IMR-90 (cell line): Measurements from ENCODE around the gene CFAP251. TPM values are rescaled to one million over a fixed set of nuclear protein-coding genes. Genes with fewer than 3 reads are reported as not detected.

ENCODE experiments used
- ATAC-seq: fragments of 200-7000 bp; cut with Tn5 transposase; 2 replicates; pipeline ENCODE4 v1.9.1; 2020; ENCODE audit warnings: low read depth, mild to moderate bottlenecking, moderate library complexity
- BruUV-seq: library from RNA; stranded (reverse); fragments of 400-500 nt; replicated peaks from 2 replicates; lab custom pipeline; 2021; lab: Mats Ljungman, UMichigan
- CTCF ChIA-PET: fragments of 300-600 bp; formaldehyde crosslinking; extraction: SDS; loops from one replicate; lab custom pipeline; 2021; ENCODE audit warnings: antibody characterized with exemption; lab: Yijun Ruan, JAX
- POLR2A ChIA-PET: fragments of 300-600 bp; sonication (Branson Sonifier 250); formaldehyde crosslinking; loops from one replicate; lab custom pipeline; 2022; ENCODE audit warnings: antibody characterized with exemption; ENCODE audit not compliant: unreplicated experiment; lab: Charles Lee
- DNase-seq: peaks from one replicate; pipeline ENCODE4 v3.0.0; 2013
- H2AFZ ChIP-seq: replicated peaks from 2 replicates; pipeline ENCODE3; 2013; ENCODE audit warnings: low read length, mild to moderate bottlenecking; ENCODE audit not compliant: poor library complexity
- H2AK5ac ChIP-seq: 2 replicates; pipeline ENCODE4 v1.6.1; 2013; ENCODE audit warnings: low read depth, low read length, inconsistent platforms
- H2AK9ac ChIP-seq: replicated peaks from 2 replicates; pipeline ENCODE3; 2013; ENCODE audit warnings: mild to moderate bottlenecking, low read depth, low read length, moderate library complexity; ENCODE audit not compliant: poor library complexity
- H2BK120ac ChIP-seq: 2 replicates; pipeline ENCODE4 v1.6.1; 2013; ENCODE audit warnings: low read depth, low read length, inconsistent platforms
- H2BK15ac ChIP-seq: 3 replicates; pipeline ENCODE4 v1.6.1; 2013; ENCODE audit warnings: low read depth, low read length, inconsistent platforms
- H2BK20ac ChIP-seq: 2 replicates; pipeline ENCODE4 v1.6.1; 2013; ENCODE audit warnings: low read depth, mild to moderate bottlenecking, inconsistent platforms, low read length, moderate library complexity
- H2BK5ac ChIP-seq: 2 replicates; pipeline ENCODE4 v1.6.1; 2013; ENCODE audit warnings: mild to moderate bottlenecking, low read depth, low read length, inconsistent platforms; ENCODE audit not compliant: poor library complexity, severe bottlenecking
- H3K14ac ChIP-seq: replicated peaks from 2 replicates; pipeline ENCODE4 v1.6.1; 2013; ENCODE audit warnings: low read depth, low read length, inconsistent platforms
- H3K18ac ChIP-seq: 2 replicates; pipeline ENCODE4 v1.6.1; 2013; ENCODE audit warnings: low read depth, low read length, control low read depth
- H3K23ac ChIP-seq: 2 replicates; pipeline ENCODE4 v1.6.1; 2013; ENCODE audit warnings: low read depth, low read length, inconsistent platforms
- H3K27ac ChIP-seq: 2 replicates; pipeline ENCODE4 v1.5.1; 2013; ENCODE audit warnings: mild to moderate bottlenecking, control low read depth, low read length; ENCODE audit not compliant: insufficient read depth
- H3K27me3 ChIP-seq: 2 replicates; pipeline ENCODE4 v1.6.1; 2013; ENCODE audit warnings: low read length; ENCODE audit not compliant: control insufficient read depth, insufficient read depth
- H3K36me3 ChIP-seq: 2 replicates; pipeline ENCODE4 v1.6.1; 2013; ENCODE audit warnings: low read length, mixed read lengths; ENCODE audit not compliant: control insufficient read depth, insufficient read depth
- H3K4ac ChIP-seq: 2 replicates; pipeline ENCODE4 v1.6.1; 2013; ENCODE audit warnings: low read depth, low read length, inconsistent platforms
- H3K4me1 ChIP-seq: 2 replicates; pipeline ENCODE4 v1.6.1; 2013; ENCODE audit warnings: low read length, mixed read lengths; ENCODE audit not compliant: control insufficient read depth, insufficient read depth
- H3K4me2 ChIP-seq: 2 replicates; pipeline ENCODE4 v1.6.1; 2013; ENCODE audit warnings: low read depth, mild to moderate bottlenecking, control low read depth, low read length, moderate library complexity
- H3K4me3 ChIP-seq: 2 replicates; pipeline ENCODE4 v1.5.1; 2013; ENCODE audit warnings: low read depth, mild to moderate bottlenecking, control low read depth, low read length, moderate library complexity; ENCODE audit not compliant: insufficient read depth
- H3K56ac ChIP-seq: 2 replicates; pipeline ENCODE4 v1.6.1; 2013; ENCODE audit warnings: low read length, inconsistent platforms; ENCODE audit not compliant: insufficient read depth; ENCODE audit errors: extremely low read depth
- H3K79me1 ChIP-seq, 2 experiments: 2 replicates each; pipeline ENCODE4 v1.6.1; 2013; ENCODE audit warnings: low read length in 2 of 2, inconsistent platforms in 1 of 2, low read depth in 1 of 2
- H3K9ac ChIP-seq: 2 replicates; pipeline ENCODE4 v1.6.1; 2013; ENCODE audit warnings: low read depth, low read length, control low read depth
- H3K9me1 ChIP-seq: 2 replicates; pipeline ENCODE4 v1.6.1; 2013; ENCODE audit warnings: low read length, inconsistent platforms; ENCODE audit not compliant: insufficient read depth
- H3K9me3 ChIP-seq: 2 replicates; pipeline ENCODE4 v1.6.1; 2013; ENCODE audit warnings: low read length; ENCODE audit not compliant: control insufficient read depth, insufficient read depth
- H4K20me1 ChIP-seq: 2 replicates; pipeline ENCODE4 v1.6.1; 2013; ENCODE audit warnings: low read length, inconsistent platforms; ENCODE audit not compliant: insufficient read depth
- H4K5ac ChIP-seq: 2 replicates; pipeline ENCODE4 v1.6.1; 2013; ENCODE audit warnings: mild to moderate bottlenecking, low read depth, low read length, control low read depth
- H4K8ac ChIP-seq, 2 experiments: 2 replicates each; pipeline ENCODE4 v1.6.1; 2013; ENCODE audit warnings: low read depth in 2 of 2, low read length in 2 of 2, control low read depth in 1 of 2, inconsistent platforms in 1 of 2
- H4K91ac ChIP-seq: 2 replicates; pipeline ENCODE4 v1.6.1; 2013; ENCODE audit warnings: low read depth, low read length, inconsistent platforms; ENCODE audit not compliant: insufficient read depth
- CEBPB ChIP-seq: IDR thresholded peaks from 2 replicates; pipeline ENCODE4 v1.6.1; 2012; ENCODE audit warnings: low read depth, low read length, improper control_type of control experiment
- CHD1 ChIP-seq: IDR thresholded peaks from 2 replicates; pipeline ENCODE4 v1.6.1; 2012; ENCODE audit warnings: low read depth, low read length, improper control_type of control experiment
- FOS ChIP-seq: fragments of 150-350 bp; IDR thresholded peaks from 2 replicates; pipeline ENCODE4 v1.6.1; 2016; ENCODE audit warnings: low read depth, low read length
- MAFK ChIP-seq: IDR thresholded peaks from 2 replicates; pipeline ENCODE4 v1.6.1; 2012; ENCODE audit warnings: low read depth, low read length, improper control_type of control experiment
- POLR2A ChIP-seq: IDR thresholded peaks from 2 replicates; pipeline ENCODE4 v1.6.1; 2012; ENCODE audit warnings: mild to moderate bottlenecking, low read depth, low read length
- RCOR1 ChIP-seq: IDR thresholded peaks from 2 replicates; pipeline ENCODE4 v1.6.1; 2012; ENCODE audit warnings: mild to moderate bottlenecking, low read length, improper control_type of control experiment; ENCODE audit not compliant: insufficient replicate concordance
- RFX5 ChIP-seq: IDR thresholded peaks from 2 replicates; pipeline ENCODE4 v1.8.0; 2012; ENCODE audit warnings: low read depth, mild to moderate bottlenecking, low read length, moderate library complexity
- WGBS, 2 experiments: methylation state at CpG; one replicate each; pipeline versions ENCODE4 v1.1.5 to v1.1.7; 2013; ENCODE audit warnings: missing lambda C conversion rate in 2 of 2; ENCODE audit not compliant: insufficient read length in 1 of 2; ENCODE audit errors: extremely low coverage in 2 of 2; 5-methylcytosine and 5-hydroxymethylcytosine counted together
- dilution Hi-C: fragments of 300-500 bp; cut with HindIII; formaldehyde crosslinking; loops from one replicate; pipeline ENCODE4 v1.14.3; 2018; ENCODE audit warnings: low sequenced_read_pairs; ENCODE audit not compliant: unreplicated experiment
- in situ Hi-C: fragments of 300-500 bp; cut with MboI; formaldehyde crosslinking; loops from 3 replicates; pipeline ENCODE4 v1.14.3; 2019; ENCODE audit warnings: low sequenced_read_pairs, inconsistent platforms, mixed read lengths
- intact Hi-C: fragments of 100-400 bp; cut with micrococcal nuclease; formaldehyde crosslinking; loops from 2 replicates; pipeline ENCODE4 v1.10.0; 2022
- polyA plus RNA-seq, 3 experiments: library from polyadenylated mRNA; depleted of rRNA; stranded (reverse); fragments of >200 nt; gene quantifications; 2 replicates each; pipeline ENCODE4 v1.2.3, GENCODE V29; 2012; ENCODE audit warnings: low replicate concordance in 1 of 3
- total RNA-seq: library from RNA; depleted of rRNA; stranded (reverse); fragments of >200 nt; gene quantifications from 2 replicates; pipeline ENCODE4 v1.2.3, GENCODE V29; 2012
- TF ChIP-seq, protein P1 (sequence below): fragments of 150-350 bp; IDR thresholded peaks from 2 replicates; pipeline ENCODE4 v1.6.1; 2017; ENCODE audit warnings: mild to moderate bottlenecking, antibody characterized with exemption, low read length, low read depth

The CFAP251 gene
- total and polyA plus RNA-seq, 2 of the 4 experiments (the other 2 are of a cell fraction) = 7.8 to 9.1 TPM

- no TSS peak for BruUV-seq
- dilution Hi-C loops = no loop called here
- in situ Hi-C loops = no loop called here
- Histone ChIP-seq H4K8ac (no peak overlapping the region), H3K9me3 (no peaks in the 10 kb centered on the region), H4K91ac (no peak overlapping the region), H2BK5ac (no peak overlapping the region), H3K9ac (no peak overlapping the region), H2AK5ac (no peak overlapping the region), H3K4ac (no peak overlapping the region), H3K23ac (no peak overlapping the region), H3K36me3 (no peaks in the 10 kb centered on the region), H3K14ac (no peak overlapping the region), H4K20me1 (no peaks in the 10 kb centered on the region), H3K4me3 (no peak overlapping the region), H3K27me3 (no peaks in the 10 kb centered on the region), H2BK20ac (no peak overlapping the region), H2AK9ac (no peak overlapping the region), H3K79me1 (no peaks in the 10 kb centered on the region), H3K27ac (no peak overlapping the region), H3K4me1 (no peaks in the 10 kb centered on the region), H3K4me2 (no peak overlapping the region), H4K5ac (no peak overlapping the region), H2BK15ac (no peak overlapping the region), H3K9me1 (peaks cover 2% of the 10 kb centered on the region; the same call in 1 of the 2 replicates), H2BK120ac (no peak overlapping the region), H3K56ac (no peak overlapping the region), H3K18ac (no peak overlapping the region), H2AFZ (no peak overlapping the region)
- TF ChIP-seq, protein P1, sequence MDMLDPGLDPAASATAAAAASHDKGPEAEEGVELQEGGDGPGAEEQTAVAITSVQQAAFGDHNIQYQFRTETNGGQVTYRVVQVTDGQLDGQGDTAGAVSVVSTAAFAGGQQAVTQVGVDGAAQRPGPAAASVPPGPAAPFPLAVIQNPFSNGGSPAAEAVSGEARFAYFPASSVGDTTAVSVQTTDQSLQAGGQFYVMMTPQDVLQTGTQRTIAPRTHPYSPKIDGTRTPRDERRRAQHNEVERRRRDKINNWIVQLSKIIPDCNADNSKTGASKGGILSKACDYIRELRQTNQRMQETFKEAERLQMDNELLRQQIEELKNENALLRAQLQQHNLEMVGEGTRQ = no peak
- TF ChIP-seq MAFK = no peak
- no peak for TF ChIP-seq CHD1
- no peak for TF ChIP-seq POLR2A
- TF ChIP-seq CEBPB = no peak
- no peak for TF ChIP-seq RCOR1
- TF ChIP-seq FOS = no peak
- TF ChIP-seq RFX5 = no peak
- ChIA-PET POLR2A (no interaction called here), CTCF (interaction anchor here (0.6 kb wide), 1 partner anchor 63 kb away, joined by 3 read pairs; no protein-coding TSS in a partner anchor)
- intact Hi-C loops = no loop called here
- ATAC-seq = no peak
- WGBS, 2 experiments = no CpG with 5 or more reads among the region's 4 CpGs
- DNase-seq = no peak
Observed at GRCh38 chr12:122013136-122013535, 94.7 kb downstream of the CFAP251 start.
